SKM-1 (cell line): ENCODE data around the gene CFAP251.

Source experiments
- DNase-seq: peaks from one replicate; lab custom pipeline; 2025; ENCODE audit not compliant: unreplicated experiment; lab: John Stamatoyannopoulos, UW

Gene CFAP251

GRCh38 chr12:122001466-122002209 lies 83.2 kb downstream of the CFAP251 start:
- DNase-seq, result no peak

DNA sequence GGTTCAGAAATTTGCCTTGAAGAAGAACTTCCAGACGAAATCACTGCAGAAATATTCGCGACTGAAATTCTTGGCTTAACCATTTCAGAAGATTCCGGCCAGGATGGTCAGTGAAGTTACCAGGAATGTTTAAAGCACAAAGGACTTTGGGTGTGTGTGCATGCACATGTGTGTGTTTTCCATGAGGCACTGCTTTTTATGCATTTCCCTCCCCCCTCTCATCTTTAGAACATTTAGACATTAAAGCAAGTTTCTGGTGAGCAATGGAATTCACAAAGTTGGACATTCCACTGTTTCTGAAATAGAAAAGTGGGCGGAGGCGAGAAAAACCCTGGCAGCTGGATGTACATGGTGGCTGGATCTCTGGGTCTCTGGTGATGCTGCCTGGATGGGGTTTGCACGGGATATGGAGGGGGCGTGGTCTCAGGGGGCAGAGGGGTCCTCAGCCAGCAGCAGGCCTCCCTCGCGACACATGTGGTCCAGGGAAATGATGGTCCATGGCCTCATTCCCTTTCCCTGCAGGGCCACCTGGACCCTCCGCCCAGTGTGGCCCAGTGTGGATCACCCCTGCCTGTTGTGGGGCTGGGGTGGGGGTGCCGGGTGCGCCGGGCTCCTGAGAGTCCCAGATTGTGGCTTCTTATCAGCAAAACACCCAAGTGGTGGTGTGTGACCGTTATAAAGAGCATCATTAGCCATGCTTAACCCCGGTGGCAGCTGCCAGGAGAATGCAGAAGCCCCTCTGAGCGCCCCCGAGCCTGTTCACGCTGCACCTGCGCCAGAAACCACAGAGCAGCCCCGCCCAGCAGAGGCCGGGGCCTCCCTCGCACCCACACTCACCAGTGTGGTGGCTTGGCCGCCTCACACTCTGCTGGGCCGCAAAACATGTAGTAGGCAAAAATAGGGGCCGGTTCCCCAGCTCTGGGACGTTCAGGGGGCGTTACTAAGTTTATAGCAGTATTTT lies 85.5 kb downstream of the CFAP251 start:
- DNase-seq, result no peak

- no peak for DNase-seq
Observed at GRCh38 chr12:122004633-122005071, 86.3 kb downstream of the CFAP251 start.

GRCh38 chr12:122005252-122005776 lies 86.9 kb downstream of the CFAP251 start:
- no peak for DNase-seq

GRCh38 chr12:122006186-122006926 lies 88.0 kb downstream of the CFAP251 start:
- DNase-seq, result no peak

GRCh38 chr12:122009741-122010140 lies 91.3 kb downstream of the CFAP251 start:
- no peak for DNase-seq

- DNase-seq, result no peak
Observed at GRCh38 chr12:122012184-122012583, 93.8 kb downstream of the CFAP251 start.

DNA sequence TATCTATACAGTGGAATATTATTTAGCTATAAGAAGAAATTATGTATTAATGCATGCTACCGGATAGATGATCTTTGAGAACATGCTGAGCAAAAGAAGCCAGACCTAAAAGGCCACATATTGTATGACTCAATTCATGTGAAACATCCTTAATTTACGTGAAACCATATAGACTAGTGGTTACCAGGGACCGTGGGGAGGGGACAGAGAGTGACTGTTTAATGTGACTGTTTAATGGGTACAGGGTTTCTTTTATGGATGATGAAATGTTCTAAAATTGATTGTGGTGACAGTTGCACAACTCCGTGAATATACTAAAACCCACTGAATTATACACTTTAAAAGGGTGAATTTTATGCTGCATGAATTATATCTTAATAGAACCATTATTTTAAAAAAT lies 94.7 kb downstream of the CFAP251 start:
- DNase-seq, result no peak

DNA sequence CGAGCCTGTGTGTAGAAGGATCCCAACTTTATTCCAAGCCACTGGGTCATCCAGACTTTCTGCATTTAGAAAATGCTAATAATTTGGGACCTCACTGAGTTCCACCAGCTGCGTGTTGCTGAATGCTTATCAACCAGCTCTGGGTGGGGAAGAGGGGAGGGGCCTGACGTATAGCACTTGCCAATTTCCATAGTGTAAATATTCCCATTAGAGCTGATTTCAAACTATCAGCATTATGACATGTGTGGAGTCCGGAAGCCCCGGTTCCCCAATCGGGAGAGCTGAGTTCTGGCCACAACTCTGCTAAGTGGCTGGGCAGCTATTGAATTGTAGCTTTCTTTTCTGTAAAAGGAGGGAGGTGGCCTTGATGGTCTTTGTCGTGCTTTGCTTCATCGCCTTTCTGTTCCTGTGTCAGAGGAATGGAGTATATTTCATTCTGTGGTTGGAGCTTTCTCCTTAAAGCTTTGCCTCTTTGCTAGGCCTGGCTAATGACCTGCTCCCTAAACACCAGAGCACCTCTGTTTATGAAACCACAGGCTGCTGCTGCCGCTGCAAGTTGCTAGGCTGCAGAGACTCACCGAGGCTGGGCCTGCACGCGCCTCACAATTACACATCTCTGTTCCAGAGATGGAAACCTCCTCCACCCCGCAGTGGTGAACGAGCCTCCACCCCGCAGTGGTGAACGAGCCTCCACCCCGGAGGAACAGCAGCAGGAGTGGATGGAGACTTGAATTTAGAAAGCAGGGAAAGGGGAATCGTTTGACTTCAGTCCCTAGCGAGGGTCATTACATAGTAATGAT lies 95.6 kb downstream of the CFAP251 start:
- DNase-seq, result no peak

DNA sequence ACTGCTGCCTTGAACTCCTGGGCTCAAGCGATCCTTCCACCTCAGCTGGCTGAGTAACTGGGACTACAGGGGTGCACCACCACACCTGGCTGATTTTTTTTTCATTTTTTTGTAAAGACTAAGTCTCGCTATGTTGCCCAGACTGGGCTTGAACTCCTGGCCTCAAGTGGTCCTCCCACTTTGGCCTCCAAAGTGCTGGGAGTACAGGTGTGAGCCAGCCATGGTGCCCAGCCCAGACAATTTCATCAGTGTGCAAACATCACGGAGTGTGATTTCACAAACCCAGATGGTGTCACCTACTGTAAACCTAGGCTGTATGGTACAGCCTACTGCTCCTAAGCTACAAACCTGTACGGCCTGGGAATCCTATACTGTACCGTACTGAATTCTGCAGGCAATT lies 96.4 kb downstream of the CFAP251 start:
- no peak for DNase-seq

DNA sequence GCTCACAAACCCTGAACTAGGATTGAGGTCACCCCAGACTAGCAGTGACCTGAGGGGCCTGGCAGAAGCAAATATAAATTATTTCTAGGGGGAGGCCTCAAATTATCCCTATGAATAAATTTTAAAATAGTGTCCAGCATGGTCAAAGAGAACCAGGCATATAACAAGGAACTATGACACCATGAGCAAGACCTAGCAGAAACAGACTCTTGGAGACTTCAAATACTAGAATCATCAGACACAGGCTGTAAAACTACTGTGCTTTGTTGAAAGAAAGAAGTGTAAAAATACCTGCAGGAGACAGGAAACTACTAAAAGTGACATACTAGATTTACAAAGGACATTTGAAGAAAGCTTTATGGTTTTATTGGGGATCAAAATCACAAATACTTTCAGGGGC lies 100.1 kb downstream of the CFAP251 start:
- DNase-seq, result no peak

GRCh38 chr12:122018937-122019336 lies 100.5 kb downstream of the CFAP251 start:
- no peak for DNase-seq

GRCh38 chr12:122020795-122021192 lies 102.4 kb downstream of the CFAP251 start:
- no peak for DNase-seq

DNA sequence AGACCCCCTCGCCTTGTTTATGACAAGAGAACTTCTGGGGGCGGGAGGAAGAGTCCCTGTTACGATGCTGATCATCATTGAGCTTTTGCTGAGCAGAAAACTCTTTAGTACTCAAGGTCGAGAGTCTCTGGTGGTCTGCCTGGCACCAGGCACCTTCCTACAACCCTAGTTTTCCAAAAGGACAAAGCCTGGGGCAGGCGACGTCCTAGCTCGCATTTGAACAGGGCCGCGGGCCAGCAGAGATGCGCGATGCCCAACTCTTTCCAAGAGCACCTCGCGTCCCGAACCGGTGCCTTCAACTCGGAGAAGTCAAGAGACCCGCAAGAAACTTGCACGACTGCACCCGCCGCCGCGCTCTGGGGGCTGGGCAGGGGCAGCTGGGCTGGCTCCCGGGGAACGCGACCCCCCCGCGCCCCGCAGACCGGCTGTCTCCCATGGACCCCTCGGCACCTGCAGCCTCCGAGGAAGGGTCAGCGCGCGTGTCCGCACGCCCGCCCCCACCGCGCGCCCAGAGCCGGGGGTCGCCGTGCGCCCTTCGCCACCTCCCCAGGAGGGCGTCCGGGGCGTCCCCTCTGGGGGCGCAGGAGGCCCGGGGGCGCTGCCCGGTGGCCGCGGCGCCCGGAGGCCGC lies 102.9 kb downstream of the CFAP251 start:
- no peak for DNase-seq

GRCh38 chr12:122021822-122022392 lies 103.5 kb downstream of the CFAP251 start, which contains the start of gene BCL7A:
TSS of gene BCL7A (plus strand) at chr12:122021884. CDS start at chr12:122022092, 208 bp downstream.
- DNase-seq, result no peak

DNA sequence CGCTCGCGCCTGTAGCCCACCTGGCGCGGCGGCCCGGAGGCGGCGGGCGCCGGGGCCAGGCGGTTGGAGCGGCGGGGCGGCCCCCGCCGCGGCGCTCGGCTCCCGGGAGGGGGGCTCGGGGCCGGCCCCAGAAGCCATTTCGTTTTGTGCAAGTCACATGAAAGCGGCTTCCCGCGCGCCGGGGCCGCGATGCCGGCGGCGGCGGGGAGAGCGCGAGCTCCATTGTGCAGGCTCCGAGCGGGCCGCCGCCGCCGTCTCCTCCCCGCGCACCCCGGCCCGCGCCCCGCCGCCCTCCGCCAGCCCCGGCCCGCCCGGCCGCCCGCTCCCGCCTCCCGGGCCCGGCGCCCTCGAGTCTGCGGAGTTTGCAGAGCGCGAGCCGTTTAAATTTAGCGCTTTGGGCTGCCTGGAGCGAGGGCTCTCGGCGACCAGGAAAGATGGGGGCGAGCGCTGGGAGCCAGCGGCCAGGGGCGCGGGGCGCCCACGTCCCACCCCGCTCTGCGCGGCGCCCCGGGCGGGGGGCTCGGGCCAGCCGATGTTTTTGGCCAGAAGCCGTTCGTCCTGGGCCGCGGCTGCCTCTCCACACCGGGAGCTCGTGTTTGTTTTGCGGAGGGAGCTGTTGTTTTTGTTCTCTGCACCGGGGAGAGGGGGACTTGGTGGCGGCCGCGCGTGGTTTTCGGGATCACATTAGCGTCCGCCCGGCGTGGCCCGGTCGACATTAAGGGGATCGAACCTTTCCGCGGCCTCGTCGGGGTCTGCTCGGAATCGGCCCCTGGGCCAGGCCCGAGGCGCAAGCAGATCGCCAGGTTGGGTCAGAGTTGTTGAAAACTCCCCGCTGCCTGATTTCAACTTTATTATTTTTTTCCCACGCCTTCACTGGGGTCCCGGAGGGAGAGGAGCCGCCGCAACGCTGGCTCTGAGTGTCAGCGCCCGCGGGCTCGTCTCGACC lies 104.3 kb downstream of the CFAP251 start:
- no peak for DNase-seq

DNA sequence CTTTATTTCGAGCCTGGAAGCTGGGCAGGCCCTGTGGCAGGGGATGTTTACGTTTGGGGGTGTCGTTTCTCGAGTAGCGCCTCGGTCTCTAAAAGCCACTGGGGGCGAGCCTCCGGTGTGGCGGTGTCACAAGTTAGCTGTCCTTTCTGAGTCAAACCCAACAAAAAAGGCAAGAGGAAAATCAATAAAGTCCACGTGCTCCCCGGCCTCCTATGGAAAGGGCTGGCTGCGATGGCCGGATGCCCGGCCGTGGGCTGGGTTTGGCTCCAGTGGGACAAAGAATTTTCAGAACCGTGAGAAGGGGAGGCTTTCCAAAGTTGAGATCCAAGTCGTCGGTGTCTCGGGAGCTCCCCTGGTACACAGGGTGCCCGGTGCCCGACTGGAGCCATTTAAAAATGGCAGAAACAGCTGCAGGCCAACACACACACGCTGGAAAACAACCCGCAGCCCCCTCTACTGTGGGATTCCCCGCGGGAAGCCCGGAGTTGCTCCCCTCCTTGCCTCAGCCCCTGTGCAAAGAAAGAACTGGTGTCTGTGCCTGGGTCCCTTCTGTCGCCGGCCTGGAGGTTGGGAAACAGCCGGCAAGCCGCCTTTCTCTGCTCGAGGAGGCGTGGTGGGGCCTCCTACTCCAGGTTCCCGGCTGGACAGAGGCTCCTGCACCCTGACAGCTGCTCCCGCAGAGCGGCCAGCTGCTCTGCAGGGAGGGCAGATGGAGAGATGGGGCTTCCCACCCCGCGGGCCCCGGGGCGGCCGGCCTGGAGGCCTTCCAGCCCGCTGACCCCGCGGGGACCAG lies 105.1 kb downstream of the CFAP251 start:
- DNase-seq, result no peak
